ENCODE results near the gene VPS50.
A peak's percentile ranks its signal among the peaks of the same experiment; 100 is the strongest.

The VPS50 gene

GRCh38 chr7:93245525-93246432 is 13.6 kb downstream of the VPS50 start:
- no peak overlapping the region for H3K4me3 ChIP-seq (replicated peaks; ENCODE audit: insufficient read depth, low read length)
- H3K27me3 ChIP-seq (ENCODE audit: insufficient read depth, poor library complexity, severe bottlenecking) = no peaks in the 10 kb centered on the region
- H3K27ac ChIP-seq (replicated peaks) = no peak overlapping the region
- no peak for DNase-seq (ENCODE audit: low read depth in 1 of 2, low spot score in 1 of 2)
- TF ChIP-seq REST (IDR thresholded peaks at IDR 0.05; ENCODE audit: insufficient replicate concordance, low read depth) (no peak), CTCF (IDR thresholded peaks at IDR 0.05; ENCODE audit: insufficient read depth, low read length) (peak; percentile 1)

- DNase-seq (ENCODE audit: low read depth in 1 of 2, low spot score in 1 of 2) = no peak
- Histone ChIP-seq H3K27me3 (ENCODE audit: insufficient read depth, poor library complexity, severe bottlenecking) (no peaks in the 10 kb centered on the region), H3K4me3 (replicated peaks; ENCODE audit: insufficient read depth, low read length) (no peak overlapping the region), H3K27ac (replicated peaks) (no peak overlapping the region)
- TF ChIP-seq CTCF (IDR thresholded peaks at IDR 0.05; ENCODE audit: insufficient read depth, low read length) = no peak
- peak; percentile 85 for TF ChIP-seq REST (IDR thresholded peaks at IDR 0.05; ENCODE audit: insufficient replicate concordance, low read depth)
Measured at GRCh38 chr7:93249491-93250148, 17.5 kb downstream of the VPS50 start.

- TF ChIP-seq CTCF (IDR thresholded peaks at IDR 0.05; ENCODE audit: insufficient read depth, low read length) = no peak
- Histone ChIP-seq H3K4me3 (replicated peaks; ENCODE audit: insufficient read depth, low read length) (no peak overlapping the region), H3K27me3 (ENCODE audit: insufficient read depth, poor library complexity, severe bottlenecking) (no peaks in the 10 kb centered on the region), H3K27ac (replicated peaks) (no peak overlapping the region)
- DNase-seq (ENCODE audit: low read depth in 1 of 2, low spot score in 1 of 2) = no peak
Measured at GRCh38 chr7:93258661-93259060, 26.5 kb downstream of the VPS50 start.

GRCh38 chr7:93262535-93262934 is 30.4 kb downstream of the VPS50 start:
- H3K4me3 ChIP-seq (replicated peaks; ENCODE audit: insufficient read depth, low read length) = no peak overlapping the region
- H3K27me3 ChIP-seq (ENCODE audit: insufficient read depth, poor library complexity, severe bottlenecking) = no peaks in the 10 kb centered on the region
- H3K27ac ChIP-seq (replicated peaks) = no peak overlapping the region
- DNase-seq (ENCODE audit: low read depth in 1 of 2, low spot score in 1 of 2) = no peak
- TF ChIP-seq SPI1 (IDR thresholded peaks at IDR 0.05; ENCODE audit: borderline replicate concordance, low read depth) (no peak), REST (IDR thresholded peaks at IDR 0.05; ENCODE audit: insufficient replicate concordance, low read depth) (no peak), GABPA (IDR thresholded peaks at IDR 0.05; ENCODE audit: low read depth) (no peak), POLR2AphosphoS5 (IDR thresholded peaks at IDR 0.05; ENCODE audit: low read depth) (no peak), CTCF (IDR thresholded peaks at IDR 0.05; ENCODE audit: insufficient read depth, low read length) (no peak)
